Activated CD8-positive, alpha-beta memory T cell treated with anti-CD3 and anti-CD28 coated beads, Interleukin-2, amount 50 U/mL, for 4 hours (primary cell): ENCODE data around the gene LPCAT1.
"Not testable (repeated sequence)": the region's sequence is repeated elsewhere in the genome, so short reads cannot be mapped to it uniquely, and the experiment has no call there.

Source experiments
- DNase-seq: peaks from one replicate; pipeline ENCODE4 v3.0.0-alpha.2; 2020

LPCAT1 gene

DNA sequence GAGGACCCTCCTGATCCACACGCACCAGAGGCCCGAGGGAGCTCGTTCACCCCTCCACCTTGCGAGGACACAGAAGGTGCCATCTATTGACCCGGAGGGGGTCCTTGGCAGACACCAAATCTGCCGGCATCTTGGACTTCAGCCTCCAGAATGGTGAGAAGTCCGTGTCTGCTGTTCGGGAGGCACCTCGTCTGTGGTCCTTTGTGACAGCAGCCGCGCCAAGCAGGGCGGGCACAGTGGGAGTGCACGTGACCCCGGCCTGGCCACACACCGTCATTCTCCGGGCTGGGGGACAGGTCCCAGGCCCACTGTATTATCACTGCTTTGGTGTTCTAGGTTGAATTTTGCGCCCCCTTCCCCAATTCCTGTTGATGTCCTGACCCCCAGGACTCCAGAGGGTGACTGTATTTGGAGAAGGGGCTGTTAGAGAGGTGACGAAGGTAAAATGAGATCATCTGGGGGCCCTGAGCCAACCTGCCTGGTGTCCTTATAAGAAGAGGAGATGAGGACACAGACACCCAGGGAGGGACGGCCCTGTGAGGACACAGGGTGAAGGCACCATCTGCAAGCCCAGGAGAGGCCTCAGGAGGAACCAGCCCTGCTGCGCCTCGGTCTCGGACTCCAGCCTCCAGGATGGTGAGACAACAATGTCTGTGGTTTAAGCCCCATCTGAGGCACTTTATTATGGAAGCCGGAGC, 15.7 kb downstream of the LPCAT1 start:
- peak; percentile 13 for DNase-seq

DNA sequence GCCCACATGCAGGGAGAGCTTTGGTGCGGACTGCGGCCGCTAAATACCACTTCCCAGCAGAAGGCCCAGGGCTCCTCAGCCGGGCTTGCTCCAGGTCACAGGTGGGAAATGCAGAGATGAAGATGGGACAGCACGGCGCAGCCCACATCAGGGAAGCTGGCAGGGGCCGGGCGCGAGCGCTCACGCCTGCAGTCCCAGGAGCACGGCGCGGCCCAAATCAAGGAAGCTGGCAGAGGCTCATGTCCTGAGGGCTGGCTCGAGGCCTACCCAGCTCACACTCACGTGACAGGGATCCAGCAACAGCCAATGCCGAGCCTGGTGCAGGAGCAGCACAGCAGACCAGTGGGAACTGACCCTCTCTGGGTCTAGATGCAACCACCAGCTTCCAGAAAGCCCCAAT, 16.3 kb downstream of the LPCAT1 start:
- no peak for DNase-seq

DNA sequence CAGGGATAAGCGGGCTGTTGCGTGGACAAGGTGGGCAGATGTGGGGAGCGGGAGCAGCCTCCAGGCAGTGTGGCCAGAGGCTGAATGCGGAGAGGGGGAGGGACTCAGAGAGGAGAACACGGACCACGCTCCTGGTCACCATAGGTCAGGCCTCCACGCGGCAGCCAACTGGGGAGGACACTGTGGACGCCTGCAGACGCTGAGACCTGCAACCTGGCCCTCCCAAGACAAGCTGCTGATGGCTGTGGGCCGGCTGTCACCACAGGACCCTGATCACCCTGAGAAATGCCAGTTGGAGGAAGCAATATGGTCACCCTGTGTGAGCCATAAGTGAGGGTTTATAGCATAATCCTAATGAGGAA, 16.8 kb downstream of the LPCAT1 start:
- DNase-seq = no peak

DNA sequence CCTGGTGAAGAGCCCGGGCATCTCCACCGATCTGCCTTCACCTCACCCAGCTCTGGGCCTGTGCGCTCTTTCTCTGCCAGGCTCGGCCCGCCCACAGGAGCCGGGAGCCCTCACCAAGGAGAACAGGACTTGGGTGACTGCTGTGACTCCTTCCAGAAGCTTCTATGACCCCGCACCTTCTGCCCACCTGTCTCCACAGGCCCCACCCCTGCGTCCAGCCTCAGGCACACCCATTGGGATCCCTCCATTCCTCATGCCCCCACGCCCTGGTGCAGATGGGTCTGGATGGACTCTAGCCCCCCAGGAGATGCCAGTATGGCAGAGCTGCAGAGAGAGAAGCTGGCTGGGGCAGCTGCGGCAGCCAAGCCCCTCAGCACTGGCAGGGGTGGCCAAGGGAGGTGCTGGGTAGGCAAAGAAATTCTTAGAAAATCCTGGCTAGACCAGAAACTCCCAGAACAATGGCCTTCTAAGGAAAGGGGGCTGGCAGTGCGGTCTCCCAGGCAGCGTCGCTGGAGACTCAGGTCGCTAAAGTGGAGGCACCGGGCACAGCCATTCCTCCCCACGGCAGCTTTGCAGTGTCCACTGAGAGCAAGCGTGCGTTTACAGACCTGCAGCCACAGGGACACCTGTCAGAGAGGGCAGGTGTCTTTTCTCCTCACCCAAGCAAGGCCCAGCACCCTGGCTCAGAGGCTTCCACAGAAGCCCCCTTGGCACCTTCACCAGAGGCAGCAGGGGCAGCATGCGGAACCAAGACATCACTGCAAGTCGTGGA, 17.3 kb downstream of the LPCAT1 start:
- DNase-seq = no peak

DNA sequence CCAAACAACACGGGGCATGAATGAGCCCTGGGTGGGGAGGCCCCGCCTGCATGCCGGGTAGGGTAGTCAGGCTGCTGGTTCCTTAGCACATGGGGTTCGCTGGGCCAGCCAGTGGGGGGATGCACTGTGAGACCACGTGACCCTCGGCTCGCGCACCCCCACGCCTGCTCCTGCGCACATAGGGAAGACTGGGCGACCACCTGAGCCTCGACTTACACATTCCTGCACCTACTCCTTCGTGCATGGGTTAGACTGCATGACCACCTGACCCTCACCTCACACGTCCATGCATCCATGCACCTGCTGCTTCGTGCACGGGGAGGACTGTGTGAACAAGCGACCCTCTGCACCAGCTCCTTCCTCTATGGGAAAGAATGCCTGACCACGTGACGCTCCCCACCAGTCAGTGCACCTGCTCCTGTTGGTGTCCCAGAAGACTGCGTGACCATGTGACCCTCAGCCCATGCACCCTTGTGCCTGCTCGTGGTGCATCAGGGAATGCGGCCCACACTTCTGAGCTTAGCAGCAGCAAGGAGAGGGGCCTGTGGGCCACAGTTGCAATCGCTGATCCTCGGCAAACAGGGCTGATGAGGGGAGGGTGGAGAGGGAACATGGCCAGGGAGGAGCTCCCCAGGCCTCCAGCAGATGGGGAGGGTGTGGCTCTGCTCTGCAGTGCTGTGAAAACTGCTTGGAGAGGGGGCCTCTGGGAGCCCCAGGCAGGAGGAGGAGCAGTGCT, 18.1 kb downstream of the LPCAT1 start:
- DNase-seq = no peak

DNA sequence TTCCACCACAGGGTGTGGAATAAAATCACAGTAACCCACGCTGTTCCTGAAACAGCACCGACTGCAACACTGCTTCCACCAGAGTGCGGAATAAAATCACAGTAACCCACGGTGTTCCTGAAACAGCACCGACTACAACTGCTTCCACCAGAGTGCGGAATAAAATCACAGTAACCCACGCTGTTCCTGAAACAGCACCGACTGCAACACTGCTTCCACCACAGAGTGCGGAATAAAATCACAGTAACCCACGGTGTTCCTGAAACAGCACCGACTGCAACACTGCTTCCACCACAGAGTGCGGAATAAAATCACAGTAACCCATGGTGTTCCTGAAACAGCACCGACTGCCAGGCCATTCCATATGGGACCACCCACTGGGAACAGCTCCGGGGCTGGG, 18.7 kb downstream of the LPCAT1 start:
- not testable (repeated sequence) for DNase-seq

DNA sequence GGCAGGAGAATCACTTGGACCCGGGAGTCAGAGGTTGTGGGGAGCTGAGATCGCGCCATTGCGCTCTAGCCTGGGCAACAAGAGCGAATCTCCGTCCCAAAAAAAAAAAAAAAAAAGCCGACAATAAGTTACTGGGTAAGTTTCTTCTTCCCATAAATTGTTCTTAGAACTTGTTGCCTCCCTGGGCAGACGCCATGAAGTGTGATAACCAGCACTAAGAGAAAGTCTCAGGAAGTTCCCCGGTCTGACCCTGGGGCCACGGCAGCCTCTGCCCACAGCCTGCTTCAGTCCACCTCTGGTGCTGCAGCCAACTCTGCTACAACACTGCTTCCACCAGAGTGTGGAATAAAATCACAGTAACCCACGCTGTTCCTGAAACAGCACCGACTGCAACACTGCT, 19.1 kb downstream of the LPCAT1 start:
- DNase-seq = no peak

DNA sequence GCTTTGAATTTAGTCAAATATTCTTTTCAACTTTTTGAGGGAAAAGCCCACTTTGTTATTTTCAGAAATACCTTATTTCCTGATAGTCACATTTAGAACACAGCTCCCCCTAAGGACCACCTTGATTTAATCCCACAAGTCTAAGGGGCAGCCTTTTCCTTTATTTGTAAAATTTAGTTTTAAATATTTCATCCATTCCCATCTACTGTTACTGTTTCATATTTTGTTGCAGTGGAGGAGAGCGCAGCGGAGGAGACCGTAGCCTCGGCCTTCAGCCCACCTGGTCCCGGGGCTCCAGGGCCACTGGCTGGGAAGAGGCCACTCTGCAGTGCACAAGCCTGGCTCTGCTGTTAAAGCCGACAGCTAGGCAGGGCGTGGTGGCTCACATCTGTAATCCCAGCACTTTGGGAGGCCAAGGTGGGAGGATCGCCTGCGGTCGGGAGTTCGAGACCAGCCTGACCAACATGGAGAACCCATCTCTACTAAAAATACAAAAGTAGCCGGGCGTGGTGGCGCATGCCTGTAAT, 19.6 kb downstream of the LPCAT1 start:
- DNase-seq = no peak

DNA sequence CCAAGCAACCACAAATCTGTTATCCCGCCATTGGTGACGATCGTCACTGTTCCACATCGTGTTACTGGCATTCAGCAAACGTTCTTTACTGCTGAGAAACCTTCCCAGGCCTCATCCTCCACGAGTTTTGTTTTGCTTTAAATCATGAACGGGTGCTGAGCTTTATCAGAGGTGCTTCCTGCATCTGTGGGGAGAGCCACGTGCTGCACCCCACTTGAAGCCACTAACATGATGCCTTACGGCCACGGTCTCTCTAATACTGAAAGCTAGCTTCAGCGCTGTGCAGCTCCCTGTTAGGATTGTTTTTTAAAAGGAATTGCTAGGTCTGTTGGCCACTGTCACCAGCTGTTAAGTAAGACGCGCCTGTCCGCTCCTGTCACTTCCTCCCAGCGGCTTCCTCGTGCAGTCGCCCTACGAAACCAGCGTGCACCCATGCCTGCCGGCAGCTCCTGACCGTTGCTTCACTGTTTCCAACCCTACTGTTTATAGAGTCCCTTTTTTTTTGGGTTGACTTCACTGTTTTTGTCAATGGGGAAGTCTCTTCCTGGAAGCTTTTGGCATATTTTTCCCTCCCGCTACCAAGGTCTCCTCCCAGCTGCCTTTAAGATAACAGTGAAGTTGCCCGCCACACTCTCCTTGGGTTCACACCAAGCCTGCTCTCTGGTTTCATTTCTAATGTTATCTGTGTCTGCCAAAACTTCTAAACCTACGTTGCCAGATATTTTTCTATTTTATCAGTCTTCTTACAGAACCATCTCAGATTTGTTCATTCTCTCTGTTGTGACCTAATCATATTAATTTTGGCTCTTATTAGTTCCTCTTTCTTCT, 20.3 kb downstream of the LPCAT1 start:
- no peak for DNase-seq

DNA sequence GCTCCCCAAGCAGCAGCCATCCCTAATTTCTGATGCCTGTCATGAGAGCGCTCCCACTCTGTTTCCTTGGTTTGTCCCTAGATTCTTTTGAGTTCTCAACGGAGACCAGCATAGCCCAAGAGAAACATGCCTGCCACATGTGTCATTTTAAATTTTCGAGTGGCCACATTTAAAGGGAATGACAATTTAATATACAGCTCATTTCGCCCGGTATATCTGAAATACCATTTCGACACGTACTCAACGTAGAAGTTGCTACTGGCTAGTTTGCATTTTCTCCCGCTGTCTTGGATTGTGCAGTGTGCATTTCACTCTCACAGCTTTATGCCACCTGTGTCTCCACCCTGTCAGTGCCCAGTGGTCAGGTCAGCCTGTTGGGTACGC, 21.0 kb downstream of the LPCAT1 start:
- DNase-seq = no peak

DNA sequence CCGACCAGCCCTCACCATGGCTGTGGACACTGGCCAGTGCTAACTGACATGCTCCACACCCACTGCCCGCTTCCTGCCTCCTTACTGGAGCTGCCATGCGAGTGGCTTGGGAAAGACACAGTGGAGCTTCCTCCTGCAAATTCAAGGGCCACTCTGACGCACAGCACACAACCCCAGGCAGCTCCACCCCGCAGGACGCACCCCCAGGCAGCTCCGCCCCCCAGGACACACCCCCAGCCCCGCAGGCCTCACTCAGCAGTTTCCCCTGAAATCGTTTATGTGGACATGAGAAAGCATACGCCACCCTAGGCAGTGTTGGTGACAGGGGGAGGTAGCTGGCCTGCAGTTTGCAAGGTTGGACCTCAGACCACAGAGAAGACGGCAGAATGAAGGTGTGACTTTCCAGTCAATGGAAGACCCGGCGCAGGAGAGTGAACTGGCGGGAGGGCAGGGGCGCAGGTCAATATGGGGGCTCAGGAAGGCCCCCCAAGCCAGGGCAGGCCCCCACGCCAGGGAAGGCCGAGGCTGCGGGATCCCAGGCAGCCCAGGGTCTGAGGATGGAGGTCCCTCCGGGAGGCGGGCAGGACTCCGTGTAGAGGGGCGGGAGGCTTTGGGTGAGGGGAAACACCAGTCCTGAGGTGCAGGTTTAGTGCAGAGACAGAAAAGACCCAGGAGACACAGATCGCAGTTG, 21.6 kb downstream of the LPCAT1 start:
- no peak for DNase-seq

DNA sequence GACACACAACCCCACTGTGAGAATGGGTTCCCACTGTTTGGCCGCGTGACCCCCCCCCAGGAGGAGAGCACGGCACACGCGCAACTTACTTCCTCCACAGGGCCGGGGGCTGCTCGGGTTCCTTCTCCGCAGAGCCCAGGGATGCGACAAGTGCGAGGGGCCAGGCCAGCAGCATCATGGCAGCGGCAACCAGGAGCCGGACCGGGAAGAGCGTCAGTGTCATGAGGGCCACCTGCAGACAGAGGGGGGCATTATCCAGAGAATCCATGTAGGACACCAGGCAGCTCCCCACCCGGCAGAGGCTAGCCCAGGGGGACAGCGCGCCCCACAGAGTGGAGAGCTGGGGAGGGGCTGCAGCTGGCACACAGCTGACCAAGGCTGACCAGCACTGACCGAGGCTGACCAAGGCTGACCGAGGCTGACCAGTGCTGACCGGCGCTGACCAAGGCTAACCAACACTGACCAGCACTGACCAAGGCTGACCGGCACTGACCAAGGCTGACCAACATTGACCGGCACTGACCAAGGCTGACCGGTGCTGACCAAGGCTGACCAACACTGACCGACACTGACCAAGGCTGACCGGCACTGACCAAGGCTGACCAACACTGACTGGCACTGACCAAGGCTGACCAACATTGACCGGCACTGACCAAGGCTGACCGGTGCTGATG, 22.3 kb downstream of the LPCAT1 start:
- no peak for DNase-seq

DNA sequence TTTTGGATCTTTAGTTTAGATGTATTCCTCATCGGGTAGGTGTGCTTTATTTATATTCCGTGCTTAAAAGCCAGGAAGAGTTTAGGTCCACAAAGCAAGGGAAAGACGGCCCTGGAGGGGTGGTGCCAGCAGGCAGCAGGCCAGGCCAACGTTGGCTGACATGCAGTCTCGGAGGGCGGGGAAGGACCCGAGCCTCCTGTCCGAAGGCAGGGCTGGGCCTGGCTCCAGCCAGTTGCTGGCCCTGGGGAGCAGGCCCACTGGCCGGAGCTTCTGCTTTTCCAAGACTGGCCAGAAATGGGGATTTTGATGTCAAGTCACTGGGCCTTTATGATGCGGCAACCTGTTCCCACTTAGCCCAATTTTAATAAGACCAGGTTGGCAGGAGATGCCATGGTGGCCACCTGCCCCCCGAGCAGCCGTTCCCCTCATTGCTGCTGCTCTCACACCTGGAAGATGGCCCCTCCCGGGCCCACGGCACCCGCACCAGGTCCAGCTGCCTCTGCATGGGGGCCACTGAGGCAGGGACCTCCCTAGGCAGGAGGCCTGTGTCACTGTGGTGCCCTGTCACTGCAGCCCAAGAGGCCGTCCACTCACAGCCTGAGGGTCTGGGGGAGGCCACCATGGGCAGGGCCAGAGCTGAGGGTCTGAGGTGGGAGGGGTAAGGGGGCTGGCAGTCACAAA, 23.2 kb downstream of the LPCAT1 start:
- no peak for DNase-seq

DNA sequence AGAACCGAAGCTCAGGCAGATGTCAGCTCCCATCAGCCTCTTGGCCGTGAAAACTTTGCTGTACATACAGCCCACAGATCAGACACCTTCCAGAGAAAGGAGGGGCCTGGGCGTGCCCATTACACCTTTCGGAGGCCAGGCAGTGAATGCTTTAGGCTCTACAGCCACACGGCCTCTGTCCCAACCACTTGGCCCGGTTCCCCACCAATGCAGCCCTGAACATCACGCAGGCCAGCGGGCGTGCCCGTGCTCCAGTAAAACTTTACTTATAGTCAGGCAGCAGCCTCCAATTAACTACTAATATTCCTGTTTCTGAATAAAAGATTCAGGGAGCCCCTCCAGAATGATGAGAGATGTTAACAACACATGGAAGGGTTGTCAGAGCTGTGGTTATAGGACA, 23.9 kb downstream of the LPCAT1 start:
- DNase-seq = no peak

DNA sequence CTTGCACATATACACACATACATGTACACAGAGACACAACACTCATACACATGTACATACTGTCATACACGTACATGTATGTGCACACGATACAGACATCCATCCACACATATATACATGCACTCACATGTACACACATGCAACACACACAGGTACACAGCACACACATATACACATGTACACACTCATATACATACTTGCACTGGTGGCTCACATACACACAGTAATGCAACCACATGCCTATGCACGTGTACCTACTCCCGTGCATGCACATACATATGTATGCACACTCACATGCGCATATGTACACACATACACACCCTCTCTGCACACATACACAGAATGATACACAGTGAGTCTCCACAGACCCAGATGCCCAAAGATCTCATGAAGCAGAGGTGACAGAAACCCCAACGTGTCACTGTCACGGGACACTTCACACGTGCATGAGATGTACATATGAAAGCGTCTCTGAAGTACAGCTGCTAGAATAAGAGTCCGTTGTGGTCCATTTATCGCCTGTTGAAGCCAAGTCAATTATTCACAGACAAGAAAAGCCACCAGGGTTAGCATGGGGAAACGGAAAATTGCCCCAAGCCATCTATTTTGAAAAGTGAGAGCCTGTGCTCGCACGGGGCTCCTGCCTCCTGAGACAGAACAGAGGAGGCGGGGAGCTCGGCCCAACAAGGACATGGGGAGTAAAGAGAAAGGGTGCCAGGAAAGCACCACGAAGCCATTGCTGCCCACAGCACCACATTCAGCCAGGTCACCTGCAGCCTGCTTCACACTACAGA, 24.9 kb downstream of the LPCAT1 start:
- no peak for DNase-seq

DNA sequence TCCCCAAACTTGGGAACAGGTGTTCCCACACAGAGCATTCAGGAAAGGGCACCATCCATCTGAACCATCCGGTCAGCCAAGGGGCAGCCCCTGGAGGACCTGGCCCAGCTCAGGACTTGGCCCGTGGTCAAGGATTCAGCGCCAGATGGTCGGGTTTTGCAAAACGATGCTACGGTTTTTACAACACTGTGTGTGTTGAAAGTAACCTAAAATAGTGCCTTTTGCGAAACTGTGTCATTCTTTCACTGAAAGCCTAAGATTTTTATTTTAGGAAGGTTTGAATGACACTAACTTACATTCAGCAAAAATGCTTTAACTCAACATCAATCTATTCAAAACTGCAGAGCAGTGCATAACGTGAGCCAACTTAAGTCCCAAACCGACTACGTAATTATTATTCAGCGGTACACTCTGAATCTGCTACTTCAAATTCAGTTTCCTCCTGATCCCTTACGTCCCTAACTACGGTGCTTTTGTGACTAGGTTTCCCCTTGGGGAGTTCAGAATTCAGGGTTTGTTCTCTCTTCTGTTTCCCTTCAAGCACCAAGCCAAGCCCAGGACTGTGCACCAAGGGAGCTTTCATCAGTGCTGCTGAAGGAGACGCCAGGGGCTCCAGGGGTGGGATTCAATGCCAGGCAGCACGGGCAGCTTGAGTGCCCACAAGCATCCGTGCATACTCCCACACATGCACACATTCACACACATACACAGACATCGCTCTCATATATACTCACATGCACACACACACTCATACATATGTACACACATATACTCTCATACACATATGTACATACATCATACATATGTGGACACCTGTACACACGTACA, 25.8 kb downstream of the LPCAT1 start:
- no peak for DNase-seq

DNA sequence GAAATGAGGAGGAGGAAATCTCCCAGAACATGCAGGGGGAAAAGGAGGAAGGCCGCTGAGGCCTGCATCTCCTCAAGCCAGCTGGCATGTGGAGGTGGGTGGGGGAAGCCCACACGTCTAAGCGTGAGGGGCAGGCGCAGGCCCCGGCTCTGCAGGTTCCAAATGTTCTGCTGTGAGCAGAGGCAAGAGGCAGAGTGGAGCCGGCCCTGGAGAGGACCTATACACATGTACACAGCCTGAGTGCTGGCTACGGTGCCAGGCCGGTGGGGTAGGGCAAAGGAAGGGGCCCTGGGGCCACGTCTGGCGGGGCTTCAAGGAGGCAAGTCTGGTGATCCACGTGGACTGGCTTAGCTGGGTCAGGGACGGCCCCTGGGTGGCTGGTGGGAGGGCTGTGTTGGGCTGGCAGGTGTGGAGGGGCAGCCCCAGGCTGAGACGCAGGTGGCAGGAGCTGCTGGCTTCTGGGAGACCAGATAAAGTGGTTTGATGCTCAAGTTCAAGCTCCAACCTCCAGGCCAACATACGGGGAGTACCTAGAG, 26.4 kb downstream of the LPCAT1 start:
- no peak for DNase-seq

DNA sequence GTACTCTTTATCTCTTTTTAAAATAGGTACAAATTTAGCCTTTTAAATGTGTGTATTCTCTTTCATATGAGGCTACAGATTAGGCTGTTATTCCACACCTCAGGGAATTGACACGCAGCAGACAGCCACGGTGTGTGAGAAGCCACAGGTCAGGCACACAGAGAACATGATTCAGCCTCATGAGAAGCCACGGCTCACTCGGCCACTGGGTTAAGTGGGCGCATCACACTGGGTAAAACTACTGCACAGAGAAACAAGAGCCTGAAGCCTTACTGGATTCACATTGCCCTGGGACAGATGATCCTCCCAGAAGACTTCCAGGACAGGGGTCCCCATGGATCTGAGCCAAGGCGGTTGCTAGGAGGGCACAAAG, 28.2 kb downstream of the LPCAT1 start:
- DNase-seq = no peak
